RWPE1 (cell line): ENCODE measurements around the gene DEXI.

Experiments
- CTCF ChIA-PET: fragments of 350-600 bp; sonication (Branson Sonifier 250); formaldehyde crosslinking; extraction: SDS; loops from one replicate; lab custom pipeline; 2021; lab: Yijun Ruan, JAX
- POLR2A ChIA-PET: fragments of 400-600 bp; formaldehyde crosslinking; extraction: SDS; loops from one replicate; lab custom pipeline; 2020; ENCODE audit warnings: antibody characterized with exemption; ENCODE audit not compliant: low non-redundant PET; lab: Yijun Ruan, JAX
- DNase-seq: peaks from one replicate; pipeline ENCODE4 v3.0.0; 2012; ENCODE audit warnings: low spot score
- H3K27ac ChIP-seq: fragments of 450-650 bp; 2 replicates; pipeline ENCODE4 v1.5.1; 2017
- CTCF ChIP-seq: fragments of 450-650 bp; conservative IDR thresholded peaks from 2 replicates; pipeline ENCODE4 v1.5.1; 2017; ENCODE audit warnings: low read depth, mild to moderate bottlenecking

The DEXI gene

GRCh38 chr16:10951026-10951425, 8.8 kb upstream of the DEXI start:
- no peak for TF ChIP-seq CTCF
- CTCF ChIA-PET, result interaction anchor here (1.8 kb wide), 1 partner anchor 12 kb away, joined by 6 read pairs; no protein-coding TSS in a partner anchor
- DNase-seq, result no peak
- no peak overlapping the region for H3K27ac ChIP-seq
- POLR2A ChIA-PET, result no interaction called here

GRCh38 chr16:10950393-10950792, 8.1 kb upstream of the DEXI start:
- ChIA-PET POLR2A (no interaction called here), CTCF (interaction anchor here (0.5 to 2.4 kb wide), 4 partner anchors 8 to 385 kb away, joined by 3 to 10 read pairs (median 8); no protein-coding TSS in a partner anchor)
- no peak overlapping the region for H3K27ac ChIP-seq
- no peak for TF ChIP-seq CTCF
- DNase-seq, result peak; percentile 36

GRCh38 chr16:10949424-10949970, 7.2 kb upstream of the DEXI start:
- DNase-seq, result no peak
- ChIA-PET CTCF (interaction anchor here (0.5 to 2.4 kb wide), 5 partner anchors 9 to 385 kb away, joined by 3 to 10 read pairs (median 6); no protein-coding TSS in a partner anchor), POLR2A (no interaction called here)
- peak overlapping the region; percentile 5; the same call in 1 of the 2 replicates for H3K27ac ChIP-seq
- no peak for TF ChIP-seq CTCF

- no peak for DNase-seq
- no peak overlapping the region for H3K27ac ChIP-seq
- CTCF ChIA-PET, result no interaction called here
- POLR2A ChIA-PET, result no interaction called here
- TF ChIP-seq CTCF, result no peak
These were observed 5.0 kb upstream of the DEXI start for GRCh38 chr16:10947211-10947787.

- TF ChIP-seq CTCF, result no peak
- H3K27ac ChIP-seq, result peak overlapping the region; percentile 35; the same call in 1 of the 2 replicates
- DNase-seq, result peak; percentile 70
- ChIA-PET CTCF (interaction anchor here (0.6 to 0.8 kb wide), 3 partner anchors 17 to 852 kb away, joined by 3 to 4 read pairs (median 3); no protein-coding TSS in a partner anchor), POLR2A (no interaction called here)
These were observed 4.0 kb upstream of the DEXI start for GRCh38 chr16:10946308-10946707.

- CTCF ChIA-PET, result interaction anchor here (2.0 kb wide), 1 partner anchor 19 kb away, joined by 7 read pairs; no protein-coding TSS in a partner anchor
- DNase-seq, result no peak
- H3K27ac ChIP-seq, result peak overlapping the region; percentile 63
- no peak for TF ChIP-seq CTCF
- POLR2A ChIA-PET, result no interaction called here
These were observed 3.0 kb upstream of the DEXI start for GRCh38 chr16:10945065-10945787.
